Measurements from ENCODE around the gene PAX8.

- TF ChIP-seq RAD21 (IDR thresholded peaks at IDR 0.05; ENCODE audit: low read depth): no peak
- TF ChIP-seq YY1 (IDR thresholded peaks at IDR 0.05; ENCODE audit: low read depth): no peak
- TF ChIP-seq EP300 (IDR thresholded peaks at IDR 0.05; ENCODE audit: borderline replicate concordance): no peak
- TF ChIP-seq NFIC (IDR thresholded peaks at IDR 0.05): no peak
- no peak for TF ChIP-seq CREB1 (IDR thresholded peaks at IDR 0.05; ENCODE audit: low read depth)
- no peak for TF ChIP-seq EGR1 (IDR thresholded peaks at IDR 0.05)
These were observed 80.5 kb downstream of the PAX8 start for GRCh38 chr2:113198048-113198789.
